ENCODE data around the gene GPC6. TPM values are rescaled to one million over a fixed set of nuclear protein-coding genes. Genes with fewer than 3 reads are reported as not detected.
"Not testable (repeated sequence)": the region's sequence is repeated elsewhere in the genome, so short reads cannot be mapped to it uniquely, and the experiment has no call there.

Gene GPC6
- total RNA-seq, 1 donor from 2014 or later = 8.4 TPM

GRCh38 chr13:94343243-94343585 lies 1116.6 kb downstream of the GPC6 start:
- ATAC-seq (no peak), DNase-seq (no peak)
- Histone ChIP-seq H3K9me3 (no peaks in the 10 kb centered on the region), H3K27me3 (no peaks in the 10 kb centered on the region), H3K4me1 (no peaks in the 10 kb centered on the region), H3K36me3 (no peaks in the 10 kb centered on the region), H3K4me3 (no peak overlapping the region), H3K27ac (no peak overlapping the region)
- no peak for TF ChIP-seq CTCF (IDR thresholded peaks at IDR 0.05)
- intact Hi-C loops (cut with DNase I) = no loop called here

- ATAC-seq; H3K4me3 ChIP-seq; intact Hi-C loops (cut with DNase I): not testable (repeated sequence)
Measured at GRCh38 chr13:94343687-94344086, 1117.1 kb downstream of the GPC6 start.

GRCh38 chr13:94344126-94344818 lies 1117.7 kb downstream of the GPC6 start:
- TF ChIP-seq CTCF (IDR thresholded peaks at IDR 0.05) = no peak
- intact Hi-C loops (cut with DNase I) = no loop called here

More at GRCh38 chr13:94343687-94344086, 1117.1 kb downstream of the GPC6 start:
- H3K4me1 ChIP-seq, H3K9me3 ChIP-seq, H3K27ac ChIP-seq, DNase-seq, H3K36me3 ChIP-seq, H3K27me3 ChIP-seq: not testable (repeated sequence)

GRCh38 chr13:94345374-94346195 lies 1119.0 kb downstream of the GPC6 start:
- no peaks in the 10 kb centered on the region for H3K27me3 ChIP-seq
- H3K27ac ChIP-seq = no peak overlapping the region
- no peaks in the 10 kb centered on the region for H3K9me3 ChIP-seq
- H3K4me3 ChIP-seq = no peak overlapping the region
- no peak for DNase-seq
- no peak for TF ChIP-seq CTCF (IDR thresholded peaks at IDR 0.05)
- ATAC-seq = peak; percentile 47
- H3K36me3 ChIP-seq = no peaks in the 10 kb centered on the region
- H3K4me1 ChIP-seq = no peaks in the 10 kb centered on the region
- intact Hi-C loops (cut with DNase I) = no loop called here

More at GRCh38 chr13:94344126-94344818, 1117.7 kb downstream of the GPC6 start:
- Histone ChIP-seq H3K4me3 (no peak overlapping the region), H3K9me3 (no peaks in the 10 kb centered on the region), H3K36me3 (no peaks in the 10 kb centered on the region), H3K4me1 (no peaks in the 10 kb centered on the region), H3K27me3 (no peaks in the 10 kb centered on the region), H3K27ac (no peak overlapping the region)
- ATAC-seq (no peak), DNase-seq (no peak)

GRCh38 chr13:94346261-94347019 lies 1119.8 kb downstream of the GPC6 start:
- ATAC-seq (no peak), DNase-seq (no peak)
- no peak for TF ChIP-seq CTCF (IDR thresholded peaks at IDR 0.05)
- Histone ChIP-seq H3K9me3 (no peaks in the 10 kb centered on the region), H3K4me3 (no peak overlapping the region), H3K36me3 (no peaks in the 10 kb centered on the region), H3K27ac (no peak overlapping the region), H3K4me1 (no peaks in the 10 kb centered on the region), H3K27me3 (no peaks in the 10 kb centered on the region)
- intact Hi-C loops (cut with DNase I) = no loop called here

All from upper lobe of right lung (tissue), 1 donor.